HepG2 (cell line): ENCODE data around the gene STK40. TPM values are rescaled to one million over a fixed set of nuclear protein-coding genes. Genes with fewer than 3 reads are reported as not detected.

Experiments used
- ASH2L ChIP-seq: fragments of 300-600, 200-600 bp; sonication (generic); IDR thresholded peaks from 2 replicates; pipeline ENCODE4 v1.7.0; 2017; ENCODE audit warnings: low read depth, mild to moderate bottlenecking, moderate library complexity, mixed read lengths, low read length; ENCODE audit not compliant: insufficient read length
- ETV6 ChIP-seq: sonication (generic); formaldehyde crosslinking; conservative IDR thresholded peaks from 2 replicates; pipeline ENCODE4 v1.4.0; 2020; ENCODE audit warnings: missing genetic modification reagents
- KDM3A ChIP-seq: IDR thresholded peaks from 2 replicates; pipeline ENCODE4 v1.6.1; 2018; ENCODE audit warnings: low read depth, missing compliant biosample characterization
- KLF16 ChIP-seq, 2 experiments: sonication (generic) in 1 of 2; formaldehyde crosslinking in 1 of 2; IDR thresholded peaks; 2 replicates each; pipeline versions ENCODE4 v1.6.1 to v1.8.0; 2016 to 2023; ENCODE audit warnings: missing genetic modification reagents in 2 of 2, missing compliant biosample characterization in 1 of 2
- KMT2A ChIP-seq: sonication (generic); formaldehyde crosslinking; IDR thresholded peaks from 2 replicates; pipeline ENCODE4 v1.4.0; 2020; ENCODE audit warnings: missing genetic modification reagents
- LBX2 ChIP-seq: sonication (generic); formaldehyde crosslinking; IDR thresholded peaks from 2 replicates; pipeline ENCODE4 v1.5.0; 2020; ENCODE audit warnings: missing genetic modification reagents, mild to moderate bottlenecking, borderline replicate concordance
- MATR3 ChIP-seq: sonication (generic); formaldehyde crosslinking; IDR thresholded peaks from 2 replicates; pipeline ENCODE4 v1.4.0; 2020; ENCODE audit warnings: missing genetic modification reagents
- MBD4 ChIP-seq: IDR thresholded peaks from 2 replicates; pipeline ENCODE4 v1.6.1; 2012; ENCODE audit warnings: low read length, inconsistent platforms, borderline replicate concordance
- NCOR1 ChIP-seq: fragments of 200-600 bp; sonication (generic); IDR thresholded peaks from 2 replicates; pipeline ENCODE4 v1.7.0; 2017; ENCODE audit warnings: antibody characterized with exemption, low read length, borderline replicate concordance
- NFRKB ChIP-seq: fragments of 450-650 bp; IDR thresholded peaks from 2 replicates; pipeline ENCODE4 v1.6.1; 2017
- ZFP36L2 ChIP-seq: sonication (generic); formaldehyde crosslinking; IDR thresholded peaks from 2 replicates; pipeline ENCODE4 v1.4.0; 2020; ENCODE audit warnings: missing genetic modification reagents
- ZNF225 ChIP-seq: sonication (generic); formaldehyde crosslinking; IDR thresholded peaks from 2 replicates; pipeline ENCODE4 v1.4.0; 2020; ENCODE audit warnings: mild to moderate bottlenecking, missing genetic modification reagents
- ZNF260 ChIP-seq: sonication (generic); formaldehyde crosslinking; IDR thresholded peaks from 2 replicates; pipeline ENCODE4 v1.4.0; 2020; ENCODE audit warnings: missing genetic modification reagents, low read depth, mild to moderate bottlenecking, borderline replicate concordance
- ZNF329 ChIP-seq: sonication (generic); formaldehyde crosslinking; IDR thresholded peaks from 2 replicates; pipeline ENCODE4 v1.9.0; 2021; ENCODE audit warnings: low read depth, mild to moderate bottlenecking, missing genetic modification reagents
- ZNF460 ChIP-seq: sonication (generic); formaldehyde crosslinking; IDR thresholded peaks from 2 replicates; pipeline ENCODE4 v1.5.1; 2020; ENCODE audit warnings: missing genetic modification reagents, mild to moderate bottlenecking, borderline replicate concordance
- ZNF598 ChIP-seq: sonication (generic); formaldehyde crosslinking; IDR thresholded peaks from 2 replicates; pipeline ENCODE4 v1.5.1; 2020; ENCODE audit warnings: mild to moderate bottlenecking, missing genetic modification reagents, borderline replicate concordance
- ZNF615 ChIP-seq: sonication (generic); formaldehyde crosslinking; IDR thresholded peaks from 2 replicates; pipeline ENCODE4 v1.5.0; 2020; ENCODE audit warnings: mild to moderate bottlenecking, missing genetic modification reagents, borderline replicate concordance
- ZNF724P ChIP-seq: sonication (generic); formaldehyde crosslinking; IDR thresholded peaks from 2 replicates; pipeline ENCODE4 v1.8.0; 2022; ENCODE audit warnings: missing genetic modification reagents, borderline replicate concordance
- ZNF839 ChIP-seq: sonication (generic); formaldehyde crosslinking; IDR thresholded peaks from 2 replicates; pipeline ENCODE4 v1.4.0; 2020; ENCODE audit warnings: missing genetic modification reagents, mild to moderate bottlenecking, borderline replicate concordance
- ZNF879 ChIP-seq: sonication (generic); formaldehyde crosslinking; IDR thresholded peaks from 2 replicates; pipeline ENCODE4 v1.8.1; 2023; ENCODE audit warnings: missing genetic modification reagents
- polyA plus RNA-seq, 8 experiments: library from polyadenylated mRNA; depleted of rRNA in 3 of 8; stranded (reverse) in 7 of 8; unstranded in 1 of 8; fragments of >200 nt; fragmentation: Illumina TruSeq in 4 of 8; extraction: Trizol in 4 of 8; gene quantifications; 2 replicates each; pipeline versions ENCODE4 v1.2.1 to v1.2.3, GENCODE V29; 2011 to 2016; ENCODE audit warnings: low read depth in 4 of 8, missing spikeins in 1 of 8, mixed read lengths in 1 of 8; ENCODE audit not compliant: insufficient read depth in 1 of 8
- total RNA-seq, 5 experiments: library from RNA; depleted of rRNA; stranded (reverse); fragments of >200 nt; fragmentation: Illumina TruSeq; extraction: Trizol; gene quantifications; 2 replicates each; pipeline ENCODE4 v1.2.3, GENCODE V29; 2016; ENCODE audit warnings: low read depth in 1 of 5
- TF ChIP-seq, protein P1 (sequence below): sonication (generic); formaldehyde crosslinking; conservative IDR thresholded peaks from 2 replicates; pipeline ENCODE4 v1.4.0; 2020; ENCODE audit warnings: missing genetic modification reagents
- TF ChIP-seq, protein P2 (sequence below): sonication (generic); formaldehyde crosslinking; IDR thresholded peaks from 2 replicates; pipeline ENCODE4 v1.4.0; 2020; ENCODE audit warnings: missing genetic modification reagents, borderline replicate concordance
- TF ChIP-seq, protein P3 (sequence below): sonication (generic); formaldehyde crosslinking; IDR thresholded peaks from 2 replicates; pipeline ENCODE4 v1.8.0; 2022; ENCODE audit warnings: mild to moderate bottlenecking, missing genetic modification reagents

Gene STK40
- total and polyA plus RNA-seq, 2 of the 13 experiments (the other 11 are each of a cell fraction or from before 2014, with no cell fraction given) = 33.8 to 35.1 TPM

DNA sequence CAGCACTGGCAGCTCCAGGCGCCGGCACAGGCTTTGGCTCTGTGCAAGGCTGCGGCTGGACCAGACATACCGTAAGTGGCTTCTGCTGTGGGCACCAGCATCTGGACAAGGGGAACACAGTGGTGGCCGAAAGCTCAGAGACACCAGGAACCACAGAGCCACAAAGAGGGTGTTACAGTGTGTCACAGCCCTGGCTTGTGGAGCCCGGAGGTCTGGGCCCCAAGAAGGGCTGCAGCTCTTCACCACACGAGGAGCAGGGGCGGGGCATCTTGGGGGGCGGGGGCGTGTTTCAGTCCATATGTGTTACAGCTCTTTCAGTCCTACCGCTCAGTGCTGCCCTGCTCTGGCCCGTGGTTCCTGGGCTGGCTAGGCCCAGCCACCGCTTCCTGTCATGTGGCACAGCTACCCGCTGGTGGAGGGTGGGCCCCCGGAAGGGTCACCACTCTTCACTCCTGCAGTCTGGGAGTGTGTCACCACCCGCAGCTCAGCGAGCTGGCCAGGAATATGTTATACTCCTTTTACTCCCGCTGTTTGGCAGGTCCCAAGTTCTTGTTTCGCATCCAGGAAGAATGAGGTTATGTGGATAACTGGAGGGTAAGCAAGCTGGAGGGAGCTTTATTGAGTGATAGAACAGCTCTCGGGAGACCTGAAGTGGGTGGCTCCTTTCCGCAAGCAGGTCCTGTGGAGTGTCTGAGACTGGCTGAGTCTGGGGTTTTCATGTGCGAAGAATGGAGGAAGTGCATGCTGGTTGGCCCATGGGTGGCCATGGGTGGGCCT lies 15.3 kb upstream of the STK40 start (continued):
- TF ChIP-seq NCOR1 (no peak), ZNF260 (CRISPR knock-in tag) (no peak), LBX2 (CRISPR knock-in tag) (no peak; the same call in 1 of the 2 replicates), ZFP36L2 (CRISPR knock-in tag) (no peak), ASH2L (peak; percentile 84), KDM3A (CRISPR knock-in tag) (no peak), KLF16 (CRISPR knock-in tag; IDR thresholded peaks at IDR 0.05) (peak in 1 of 2 experiments; percentile 64; a peak in 1 of 4 replicates), ZNF460 (CRISPR knock-in tag) (no peak), MBD4 (no peak), ZNF615 (no peak), ZNF839 (no peak), ZNF225 (no peak), ZNF879 (no peak), ZNF598 (CRISPR knock-in tag) (no peak; the same call in 1 of the 2 replicates), ZNF724P (CRISPR knock-in tag) (no peak; the same call in 1 of the 2 replicates), NFRKB (no peak), MATR3 (CRISPR knock-in tag) (no peak), ZNF329 (CRISPR knock-in tag) (peak; percentile 22; the same call in 1 of the 2 replicates), ETV6 (CRISPR knock-in tag) (peak; percentile 26; the same call in 1 of the 2 replicates), KMT2A (0 out of 2 replicates have a peak, but pooled peaks have one; percentile 34)
- TF ChIP-seq, protein P1, sequence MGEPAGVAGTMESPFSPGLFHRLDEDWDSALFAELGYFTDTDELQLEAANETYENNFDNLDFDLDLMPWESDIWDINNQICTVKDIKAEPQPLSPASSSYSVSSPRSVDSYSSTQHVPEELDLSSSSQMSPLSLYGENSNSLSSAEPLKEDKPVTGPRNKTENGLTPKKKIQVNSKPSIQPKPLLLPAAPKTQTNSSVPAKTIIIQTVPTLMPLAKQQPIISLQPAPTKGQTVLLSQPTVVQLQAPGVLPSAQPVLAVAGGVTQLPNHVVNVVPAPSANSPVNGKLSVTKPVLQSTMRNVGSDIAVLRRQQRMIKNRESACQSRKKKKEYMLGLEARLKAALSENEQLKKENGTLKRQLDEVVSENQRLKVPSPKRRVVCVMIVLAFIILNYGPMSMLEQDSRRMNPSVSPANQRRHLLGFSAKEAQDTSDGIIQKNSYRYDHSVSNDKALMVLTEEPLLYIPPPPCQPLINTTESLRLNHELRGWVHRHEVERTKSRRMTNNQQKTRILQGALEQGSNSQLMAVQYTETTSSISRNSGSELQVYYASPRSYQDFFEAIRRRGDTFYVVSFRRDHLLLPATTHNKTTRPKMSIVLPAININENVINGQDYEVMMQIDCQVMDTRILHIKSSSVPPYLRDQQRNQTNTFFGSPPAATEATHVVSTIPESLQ (CRISPR knock-in tag) = no peak
- TF ChIP-seq, protein P2, sequence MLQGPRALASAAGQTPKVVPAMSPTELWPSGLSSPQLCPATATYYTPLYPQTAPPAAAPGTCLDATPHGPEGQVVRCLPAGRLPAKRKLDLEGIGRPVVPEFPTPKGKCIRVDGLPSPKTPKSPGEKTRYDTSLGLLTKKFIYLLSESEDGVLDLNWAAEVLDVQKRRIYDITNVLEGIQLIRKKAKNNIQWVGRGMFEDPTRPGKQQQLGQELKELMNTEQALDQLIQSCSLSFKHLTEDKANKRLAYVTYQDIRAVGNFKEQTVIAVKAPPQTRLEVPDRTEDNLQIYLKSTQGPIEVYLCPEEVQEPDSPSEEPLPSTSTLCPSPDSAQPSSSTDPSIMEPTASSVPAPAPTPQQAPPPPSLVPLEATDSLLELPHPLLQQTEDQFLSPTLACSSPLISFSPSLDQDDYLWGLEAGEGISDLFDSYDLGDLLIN (CRISPR knock-in tag) = no peak
- TF ChIP-seq, protein P3, sequence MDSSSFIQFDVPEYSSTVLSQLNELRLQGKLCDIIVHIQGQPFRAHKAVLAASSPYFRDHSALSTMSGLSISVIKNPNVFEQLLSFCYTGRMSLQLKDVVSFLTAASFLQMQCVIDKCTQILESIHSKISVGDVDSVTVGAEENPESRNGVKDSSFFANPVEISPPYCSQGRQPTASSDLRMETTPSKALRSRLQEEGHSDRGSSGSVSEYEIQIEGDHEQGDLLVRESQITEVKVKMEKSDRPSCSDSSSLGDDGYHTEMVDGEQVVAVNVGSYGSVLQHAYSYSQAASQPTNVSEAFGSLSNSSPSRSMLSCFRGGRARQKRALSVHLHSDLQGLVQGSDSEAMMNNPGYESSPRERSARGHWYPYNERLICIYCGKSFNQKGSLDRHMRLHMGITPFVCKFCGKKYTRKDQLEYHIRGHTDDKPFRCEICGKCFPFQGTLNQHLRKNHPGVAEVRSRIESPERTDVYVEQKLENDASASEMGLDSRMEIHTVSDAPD (CRISPR knock-in tag) = no peak; the same call in none of the 2 replicates
